GM19099 (cell line): ENCODE measurements around the gene FAM78A.

Experiments
- POLR2A ChIP-seq: IDR thresholded peaks from 3 replicates; pipeline ENCODE4 v1.6.1; 2011; ENCODE audit warnings: low read depth; ENCODE audit not compliant: insufficient read length; ENCODE audit errors: extremely low read depth

The FAM78A gene

GRCh38 chr9:131292937-131293336 lies 16.6 kb upstream of the FAM78A start:
- no peak for TF ChIP-seq POLR2A

DNA sequence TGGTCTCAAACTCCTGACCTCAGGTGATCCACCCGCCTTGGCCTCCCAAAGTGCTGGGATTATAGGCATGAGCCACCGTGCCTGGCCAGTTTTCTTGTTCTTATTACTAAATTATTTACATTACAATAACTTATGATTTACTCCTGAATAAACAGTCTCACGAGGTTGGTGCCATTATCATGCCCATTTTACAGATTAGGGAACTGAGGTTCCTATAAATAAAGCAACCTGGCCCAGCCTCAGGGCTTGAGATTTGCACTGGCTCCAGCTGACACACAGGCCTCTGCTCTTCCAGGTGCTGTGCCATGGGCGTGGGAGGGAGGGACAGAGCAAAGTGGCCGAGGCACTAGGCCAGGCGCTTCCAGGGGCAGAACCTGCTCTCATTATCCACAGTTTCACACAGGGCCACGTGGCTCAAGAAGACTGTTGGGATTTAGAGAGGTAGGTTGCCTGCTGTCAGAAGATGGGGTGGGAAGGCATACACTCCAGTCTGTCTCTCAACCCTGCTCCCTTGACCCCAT lies 15.5 kb upstream of the FAM78A start:
- no peak for TF ChIP-seq POLR2A

- no peak for TF ChIP-seq POLR2A
These were observed 14.6 kb upstream of the FAM78A start for GRCh38 chr9:131290767-131291370.

- TF ChIP-seq POLR2A = no peak
These were observed 13.9 kb upstream of the FAM78A start for GRCh38 chr9:131290036-131290766.

DNA sequence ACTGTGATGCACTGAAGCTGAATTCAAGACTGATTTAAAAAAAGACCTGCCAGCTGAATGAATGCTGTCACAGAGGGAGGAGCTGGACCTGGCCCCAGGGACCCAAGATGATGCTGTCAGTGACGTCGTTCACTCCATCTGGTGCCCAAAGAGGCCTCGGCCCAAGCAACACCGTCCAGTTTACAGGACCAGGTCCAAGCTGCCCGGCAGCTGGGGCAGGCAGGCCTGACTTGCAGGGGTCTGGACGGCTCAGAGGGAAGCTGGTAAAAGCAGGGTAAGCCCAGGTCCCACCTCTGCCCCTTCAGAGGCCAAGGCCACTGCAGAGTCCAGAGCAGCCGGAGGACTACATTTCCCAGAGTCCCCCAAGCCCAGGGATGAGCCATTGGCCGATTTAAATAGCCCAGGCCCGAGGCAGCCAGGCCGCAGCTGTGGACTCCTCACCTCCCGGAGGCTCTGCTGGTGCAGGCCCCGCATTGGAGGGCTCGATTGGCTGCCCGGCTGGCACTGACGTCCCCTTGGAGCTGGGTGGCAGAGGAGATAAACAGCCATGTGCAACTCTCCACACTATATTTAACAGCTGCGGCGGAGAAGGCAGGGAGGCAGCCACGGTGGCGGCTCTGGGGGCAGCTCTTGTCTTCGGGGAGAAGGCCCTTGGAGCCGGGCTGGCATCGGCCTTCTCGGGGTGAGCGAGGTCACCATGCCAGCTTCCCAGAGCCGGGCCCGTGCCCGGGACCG lies 13.2 kb upstream of the FAM78A start, which contains the start of gene PLPP7:
Gene PLPP7, plus strand, starts transcription at position 423 of the 735 bp plus-strand sequence. Its CDS starts 275 bp downstream, at position 698.
- no peak for TF ChIP-seq POLR2A

GRCh38 chr9:131288217-131288616 lies 11.9 kb upstream of the FAM78A start:
- TF ChIP-seq POLR2A = no peak

- TF ChIP-seq POLR2A = no peak
These were observed 11.0 kb upstream of the FAM78A start for GRCh38 chr9:131287359-131287758.

DNA sequence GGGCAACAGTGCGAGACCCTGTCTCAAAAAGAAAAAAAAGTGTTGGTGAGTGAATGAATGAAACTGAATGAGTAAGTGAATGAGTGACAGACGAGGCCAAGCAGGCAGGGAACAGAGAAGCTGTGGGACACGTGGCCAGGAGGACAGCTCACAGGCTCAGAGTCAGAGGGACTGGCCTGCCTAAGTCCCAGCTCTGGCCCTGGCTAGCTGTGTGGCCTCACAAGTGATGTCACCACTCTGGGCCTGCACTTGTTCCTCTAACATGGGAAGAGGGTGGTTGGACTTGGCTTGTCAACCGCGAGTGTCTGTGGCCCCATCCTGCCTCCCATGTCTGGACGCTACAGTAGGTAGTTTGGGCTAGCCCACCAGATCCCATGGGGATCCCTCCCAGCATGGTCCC lies 8.5 kb upstream of the FAM78A start:
- no peak for TF ChIP-seq POLR2A

- no peak for TF ChIP-seq POLR2A
These were observed 6.5 kb upstream of the FAM78A start for GRCh38 chr9:131282688-131283422.

GRCh38 chr9:131282175-131282574 lies 5.9 kb upstream of the FAM78A start:
- no peak for TF ChIP-seq POLR2A

- no peak for TF ChIP-seq POLR2A
These were observed 5.0 kb upstream of the FAM78A start for GRCh38 chr9:131281119-131281965.

GRCh38 chr9:131280660-131281059 lies 4.3 kb upstream of the FAM78A start:
- no peak for TF ChIP-seq POLR2A

DNA sequence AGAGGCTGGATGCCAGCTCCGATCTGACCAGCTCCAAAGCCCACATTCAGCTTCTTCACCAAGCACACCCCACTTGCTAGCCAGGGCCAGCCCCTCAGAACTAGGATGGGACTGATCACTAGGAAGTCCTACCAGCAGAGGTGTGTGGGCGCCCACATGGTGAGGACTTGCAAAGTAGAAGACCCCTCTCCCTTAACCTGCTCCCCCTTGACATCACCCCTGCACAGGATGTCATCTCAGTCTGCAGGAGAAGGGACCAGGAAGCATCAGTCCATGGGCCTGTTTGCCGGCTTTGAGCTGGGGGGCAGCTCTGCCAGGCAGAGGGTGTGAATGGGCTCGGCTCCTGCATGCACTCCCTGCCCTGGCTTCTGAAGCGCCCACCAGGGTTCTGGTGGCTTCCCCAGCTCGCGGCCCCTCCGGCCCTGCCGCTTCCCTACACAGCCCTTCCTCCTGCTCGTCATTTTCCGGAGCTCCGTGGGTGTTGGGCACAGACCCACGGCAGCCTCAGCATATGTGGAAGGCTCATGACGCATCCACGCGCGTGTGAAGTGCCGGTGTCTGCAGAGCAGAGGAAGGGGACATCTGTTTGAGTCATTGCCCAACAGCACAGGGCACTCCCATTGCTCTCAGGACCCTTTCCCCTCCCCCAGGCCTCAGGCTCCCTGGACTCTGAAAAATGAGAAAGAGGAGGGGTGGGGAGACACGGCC lies 3.7 kb upstream of the FAM78A start:
- TF ChIP-seq POLR2A = no peak

- no peak for TF ChIP-seq POLR2A
These were observed 3.0 kb upstream of the FAM78A start for GRCh38 chr9:131279196-131279862.

- no peak for TF ChIP-seq POLR2A
These were observed 2.4 kb upstream of the FAM78A start for GRCh38 chr9:131278702-131279111.
